GM19463 (cell line): Measurements from ENCODE around the gene WNT7B.

Source experiments
- ATAC-seq: cut with Tn5 transposase; IDR thresholded peaks from one replicate; pipeline ENCODE4 v1.9.1; 2021; ENCODE audit warnings: mild to moderate bottlenecking, moderate library complexity; ENCODE audit not compliant: unreplicated experiment

The WNT7B gene

DNA sequence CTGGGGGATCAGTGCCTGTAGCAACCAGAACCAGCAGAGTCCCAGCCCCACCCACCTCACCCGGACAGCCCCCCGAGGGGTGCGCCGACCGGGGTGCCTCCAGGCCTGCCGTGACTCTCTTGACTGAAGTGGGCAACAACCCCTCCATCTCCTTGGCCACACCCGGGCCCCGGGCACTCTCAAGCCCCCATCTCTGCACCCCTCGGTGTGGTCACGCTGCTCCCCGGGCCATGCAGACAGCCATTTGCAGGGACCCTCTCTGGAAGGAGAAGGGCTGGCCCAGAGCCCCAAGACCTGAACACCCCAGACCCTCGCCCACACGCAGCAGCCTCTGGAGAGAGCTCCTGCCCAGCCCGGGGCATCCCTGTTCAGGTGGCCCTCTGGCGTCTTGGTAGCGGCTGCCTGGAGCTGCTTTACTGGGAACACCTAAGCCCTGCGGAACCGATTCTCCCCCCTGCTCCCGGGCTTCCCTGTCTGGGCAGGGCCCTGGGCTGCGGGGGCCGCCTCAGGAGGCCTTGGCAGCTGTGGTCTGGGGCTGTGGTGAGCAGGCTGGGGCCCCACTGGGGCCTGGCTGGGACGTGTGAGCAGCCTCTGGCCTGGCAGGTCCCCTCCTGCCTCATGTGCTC is 84.9 kb downstream of the WNT7B start:
- ATAC-seq, result no peak

DNA sequence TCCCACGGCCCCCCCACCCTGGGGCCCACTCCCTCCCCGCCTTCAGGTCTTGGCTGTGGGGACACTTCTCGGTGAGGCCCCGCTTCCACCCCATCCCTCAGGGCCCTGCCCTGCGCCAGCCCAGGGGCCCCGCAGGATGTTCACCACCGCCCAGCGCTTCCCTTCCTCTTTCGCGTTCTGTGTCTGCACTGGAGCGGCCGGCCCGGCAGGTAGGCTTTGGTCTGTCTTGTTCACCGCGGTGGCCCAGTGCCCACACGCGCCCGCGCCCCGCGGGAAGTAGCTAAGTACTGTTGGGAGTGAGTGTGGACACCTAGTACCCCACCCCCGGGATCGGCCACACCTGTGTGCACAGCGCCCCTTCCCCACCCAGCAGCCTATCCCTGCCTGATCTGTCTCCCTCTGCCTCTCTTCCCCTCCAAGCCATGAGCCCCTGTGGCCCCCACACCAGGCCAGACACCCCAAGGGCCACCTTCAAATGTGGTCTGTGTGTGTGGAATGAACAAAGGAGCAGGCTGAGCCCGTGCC is 85.4 kb downstream of the WNT7B start:
- ATAC-seq, result no peak

DNA sequence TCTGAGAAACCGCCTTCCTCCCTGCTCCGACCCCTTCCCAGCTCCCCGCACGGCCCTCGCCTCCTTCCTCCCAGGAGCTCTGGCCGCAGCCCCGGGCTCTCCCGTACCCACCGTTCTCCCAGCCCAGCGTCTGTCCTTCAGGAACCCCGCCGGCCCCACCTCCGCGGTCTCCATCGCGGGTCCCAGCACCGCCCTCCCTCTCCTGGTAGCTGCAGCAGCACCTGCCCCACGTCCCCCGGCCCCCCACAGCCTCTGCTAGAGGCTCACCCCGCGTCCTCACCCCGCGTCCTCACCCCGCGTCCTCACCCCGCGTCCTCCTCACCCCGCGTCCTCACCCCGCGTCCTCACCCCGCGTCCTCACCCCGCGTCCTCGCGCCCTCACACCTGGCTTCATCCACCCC is 85.9 kb downstream of the WNT7B start:
- no peak for ATAC-seq

DNA sequence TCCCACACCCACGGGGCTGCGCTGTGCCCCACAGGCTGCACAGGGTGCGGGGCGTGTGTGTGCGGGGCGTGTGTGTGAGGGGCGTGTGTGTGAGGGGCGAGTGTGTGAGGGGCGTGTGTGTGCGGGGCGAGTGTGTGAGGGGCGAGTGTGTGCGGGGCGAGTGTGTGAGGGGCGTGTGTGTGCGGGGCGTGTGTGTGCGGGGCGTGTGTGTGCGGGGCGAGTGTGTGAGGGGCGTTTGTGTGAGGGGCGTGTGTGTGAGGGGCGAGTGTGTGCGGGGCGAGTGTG is 86.7 kb downstream of the WNT7B start:
- no peak for ATAC-seq

DNA sequence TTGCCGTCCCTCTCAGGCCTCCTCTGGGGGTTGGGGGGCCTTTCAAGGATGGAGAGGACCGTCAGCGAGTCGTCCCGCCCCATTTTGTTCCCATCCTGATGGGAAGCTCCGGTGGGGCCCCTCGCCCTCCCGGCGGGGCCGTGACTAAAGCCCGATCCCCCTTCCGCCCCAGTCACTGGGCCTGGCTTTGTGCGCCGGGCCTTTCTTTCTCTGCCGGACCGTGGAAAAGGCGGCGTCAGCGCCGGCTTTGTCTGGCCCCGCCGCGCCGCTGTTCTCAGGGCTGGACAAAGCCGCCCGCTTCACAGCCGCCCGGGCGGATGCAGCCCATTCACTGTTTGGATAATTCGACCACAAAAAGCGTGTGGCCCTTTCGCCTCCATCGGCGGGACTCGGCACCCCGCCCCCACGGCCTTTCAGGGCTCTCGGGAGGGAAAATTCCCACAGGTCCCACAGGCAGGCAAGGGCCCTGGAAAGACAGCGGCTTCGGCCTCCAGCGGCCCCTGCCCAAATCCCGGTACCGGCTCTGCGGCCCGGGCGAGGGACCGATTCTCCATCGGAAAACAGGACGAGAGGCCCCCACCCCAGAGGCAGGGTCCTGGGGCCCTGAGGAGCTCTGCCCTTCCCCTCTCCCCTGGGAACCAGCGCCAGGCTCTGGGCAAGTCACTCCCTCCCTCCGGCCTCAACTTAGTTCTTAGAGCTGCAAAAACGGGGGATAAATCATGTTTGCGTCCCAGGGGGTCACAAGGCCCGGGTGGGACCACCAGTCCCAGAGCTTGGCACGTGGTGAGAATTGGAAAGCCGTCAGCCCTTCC is 87.2 kb downstream of the WNT7B start:
- no peak for ATAC-seq

DNA sequence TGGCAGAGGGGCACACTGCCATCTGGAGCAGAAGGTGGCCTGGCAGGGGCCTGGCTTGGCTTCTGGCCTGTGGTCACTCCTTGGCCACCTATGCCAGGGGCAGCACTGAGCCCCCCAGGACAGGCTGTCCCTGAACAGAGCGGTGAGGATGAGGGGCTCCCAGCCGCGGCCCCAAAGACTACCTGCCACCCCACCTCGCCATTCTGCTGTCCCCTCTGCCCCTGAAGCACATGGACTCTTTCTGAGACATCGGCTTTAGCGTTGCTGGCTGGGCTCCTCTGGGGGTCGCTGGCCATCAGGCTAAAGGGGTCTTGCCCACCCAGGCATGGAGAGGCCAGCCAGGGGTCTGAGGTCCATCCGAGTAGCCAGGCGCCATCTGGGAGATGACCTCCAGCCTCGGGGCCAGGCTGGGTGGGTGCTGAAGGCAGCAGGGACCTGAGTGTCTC is 87.8 kb downstream of the WNT7B start:
- no peak for ATAC-seq

DNA sequence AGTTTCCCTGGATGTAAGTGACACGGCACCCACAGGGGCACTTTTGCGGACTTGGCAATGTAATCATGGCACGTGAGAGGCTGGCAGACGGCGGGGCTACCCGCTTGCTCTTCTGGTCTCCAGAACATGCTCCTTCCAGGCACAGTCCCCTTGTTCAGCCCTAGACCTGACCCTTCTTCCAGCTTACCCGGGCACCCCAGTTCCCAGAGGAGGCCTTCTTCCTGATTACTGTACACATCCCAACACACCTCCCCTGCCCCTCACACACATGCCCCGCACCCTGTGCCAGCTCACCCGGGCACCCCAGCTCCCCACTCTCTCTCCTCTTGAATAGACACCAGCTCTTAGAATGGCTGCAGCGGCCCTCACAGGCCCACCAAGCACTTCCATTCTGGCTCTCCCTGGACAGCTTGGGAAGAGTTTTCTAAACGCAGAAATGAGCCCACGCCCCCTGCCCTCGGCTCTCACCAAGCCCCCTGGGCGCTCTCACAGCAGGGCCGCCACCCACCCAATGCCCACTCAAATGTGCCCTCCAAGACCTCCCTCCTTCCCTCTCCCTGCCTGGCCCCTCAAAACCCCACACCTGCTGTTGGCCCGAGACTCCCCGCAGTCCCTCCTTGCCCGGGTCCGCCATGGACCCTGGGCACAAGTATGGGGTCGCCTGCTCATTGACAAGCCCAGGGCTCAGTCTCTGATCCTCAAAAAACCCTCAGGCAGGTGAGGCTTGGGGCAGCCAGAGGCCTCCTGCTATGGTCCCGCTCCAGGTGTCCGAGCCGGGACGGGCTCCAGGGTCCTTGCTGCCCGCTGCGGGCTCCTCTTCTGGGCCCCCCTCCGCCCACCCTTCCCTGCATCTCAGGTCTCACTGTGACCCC is 88.5 kb downstream of the WNT7B start:
- ATAC-seq, result no peak

DNA sequence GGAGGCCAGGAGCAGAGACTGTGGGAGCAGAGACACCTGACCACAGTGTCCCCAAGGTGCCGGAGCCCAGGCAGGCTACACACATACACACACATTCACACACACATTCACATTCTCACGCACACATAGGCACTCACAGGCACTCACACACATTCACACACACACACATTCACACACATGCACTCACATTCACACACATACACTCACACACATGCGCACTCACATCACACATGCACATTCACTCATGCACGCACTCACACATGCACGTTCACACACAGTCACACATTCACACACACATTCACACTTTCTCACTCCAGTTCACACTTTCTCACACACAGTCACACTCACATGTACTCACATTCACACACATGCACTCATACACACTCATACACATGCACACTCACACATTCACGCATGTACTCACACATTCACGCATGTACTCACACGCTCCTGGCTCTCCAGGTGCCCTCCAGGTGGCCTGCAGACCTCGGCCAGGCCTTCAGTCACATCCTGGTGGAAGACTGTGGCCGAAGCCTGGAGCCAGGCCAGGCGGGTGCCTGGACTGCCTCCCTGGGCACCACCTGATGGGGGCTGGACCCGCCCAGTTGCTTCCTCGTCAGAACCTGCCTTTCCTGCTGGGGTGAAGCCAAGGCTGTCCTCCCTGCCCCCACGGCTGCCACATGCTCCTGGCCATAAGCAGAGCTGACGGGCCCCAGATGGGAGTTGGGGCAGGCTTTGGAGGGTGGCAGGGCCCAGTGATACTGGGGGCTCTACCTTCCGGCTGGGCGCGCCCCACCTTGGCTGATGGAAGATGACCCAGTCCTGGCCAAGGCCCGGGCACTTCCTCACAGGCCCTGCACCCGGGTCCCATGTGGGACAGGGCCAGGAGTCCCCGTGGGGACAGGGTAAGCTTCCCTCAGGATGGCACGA is 89.5 kb downstream of the WNT7B start:
- ATAC-seq, result no peak

DNA sequence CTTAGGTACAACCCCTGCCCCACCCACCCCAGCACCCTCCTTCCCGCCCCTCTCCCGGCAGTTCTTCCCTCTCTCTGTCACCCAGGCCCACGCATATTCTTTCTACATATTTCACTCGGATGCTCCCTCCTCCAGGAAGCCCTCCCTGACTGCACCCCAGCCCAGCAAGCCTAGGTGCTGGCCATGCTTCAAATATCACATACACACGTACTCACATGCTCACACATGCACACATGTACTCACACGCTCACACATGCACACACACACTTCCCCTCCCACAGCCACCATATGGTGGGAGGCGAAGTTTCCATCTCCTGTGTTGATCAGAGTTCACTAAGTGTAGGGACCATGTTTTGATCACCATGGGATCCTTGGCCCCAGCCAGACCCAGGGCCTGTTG is 90.4 kb downstream of the WNT7B start:
- ATAC-seq, result no peak

DNA sequence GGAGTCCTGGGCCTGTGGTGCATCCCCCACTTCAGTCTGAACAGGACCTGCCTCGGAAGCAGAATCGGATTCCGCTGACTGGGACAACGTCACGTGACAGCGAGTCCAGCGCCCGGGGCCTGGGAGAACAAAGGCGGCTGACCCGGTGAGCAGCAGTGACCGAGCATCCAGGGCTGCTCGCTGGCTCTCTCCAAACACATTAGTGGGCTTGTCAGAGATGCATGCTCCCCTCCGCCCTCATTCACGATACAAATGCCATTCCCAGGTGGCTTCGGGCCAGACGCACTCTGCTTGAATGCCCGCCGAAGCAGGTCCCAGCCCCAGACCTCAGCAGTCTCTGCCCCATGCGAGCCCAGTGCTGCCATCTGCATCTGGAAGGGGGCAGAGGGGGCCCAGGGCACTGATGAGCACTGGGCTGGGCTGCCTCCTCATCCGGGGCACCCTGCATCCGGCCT is 91.0 kb downstream of the WNT7B start:
- ATAC-seq, result no peak

DNA sequence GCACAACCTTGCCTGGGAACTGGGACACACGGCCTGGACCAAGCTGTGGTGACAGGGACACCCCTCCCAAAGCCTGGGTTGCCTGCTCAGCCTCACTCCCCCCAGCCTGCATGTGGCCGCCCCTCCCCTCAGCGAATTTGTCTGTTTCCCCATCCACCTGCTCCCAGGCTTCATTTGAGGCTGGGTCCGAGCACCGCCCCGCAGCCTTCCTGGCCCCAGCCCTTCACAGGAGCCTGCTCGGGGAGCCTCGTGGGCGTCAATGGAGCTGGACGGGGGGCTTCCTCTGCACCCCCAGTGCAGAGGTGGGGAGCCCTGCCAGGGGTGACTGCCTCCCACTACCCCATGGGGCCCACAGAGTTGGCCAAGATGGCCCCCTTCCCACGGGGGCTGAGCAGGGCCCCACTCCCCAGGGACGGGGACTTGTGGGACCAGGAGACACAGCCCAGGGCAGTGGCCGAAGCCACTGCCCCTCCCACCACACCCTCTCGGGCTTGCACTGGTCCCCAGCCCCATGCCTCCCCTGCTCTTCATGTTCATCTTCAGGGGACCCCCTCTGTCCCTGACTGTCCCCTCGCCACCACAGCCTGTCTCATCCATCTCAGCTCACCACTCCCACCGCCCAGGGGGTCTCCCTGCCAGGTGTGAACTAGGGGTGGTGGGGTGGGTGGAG is 91.7 kb downstream of the WNT7B start:
- ATAC-seq, result no peak

DNA sequence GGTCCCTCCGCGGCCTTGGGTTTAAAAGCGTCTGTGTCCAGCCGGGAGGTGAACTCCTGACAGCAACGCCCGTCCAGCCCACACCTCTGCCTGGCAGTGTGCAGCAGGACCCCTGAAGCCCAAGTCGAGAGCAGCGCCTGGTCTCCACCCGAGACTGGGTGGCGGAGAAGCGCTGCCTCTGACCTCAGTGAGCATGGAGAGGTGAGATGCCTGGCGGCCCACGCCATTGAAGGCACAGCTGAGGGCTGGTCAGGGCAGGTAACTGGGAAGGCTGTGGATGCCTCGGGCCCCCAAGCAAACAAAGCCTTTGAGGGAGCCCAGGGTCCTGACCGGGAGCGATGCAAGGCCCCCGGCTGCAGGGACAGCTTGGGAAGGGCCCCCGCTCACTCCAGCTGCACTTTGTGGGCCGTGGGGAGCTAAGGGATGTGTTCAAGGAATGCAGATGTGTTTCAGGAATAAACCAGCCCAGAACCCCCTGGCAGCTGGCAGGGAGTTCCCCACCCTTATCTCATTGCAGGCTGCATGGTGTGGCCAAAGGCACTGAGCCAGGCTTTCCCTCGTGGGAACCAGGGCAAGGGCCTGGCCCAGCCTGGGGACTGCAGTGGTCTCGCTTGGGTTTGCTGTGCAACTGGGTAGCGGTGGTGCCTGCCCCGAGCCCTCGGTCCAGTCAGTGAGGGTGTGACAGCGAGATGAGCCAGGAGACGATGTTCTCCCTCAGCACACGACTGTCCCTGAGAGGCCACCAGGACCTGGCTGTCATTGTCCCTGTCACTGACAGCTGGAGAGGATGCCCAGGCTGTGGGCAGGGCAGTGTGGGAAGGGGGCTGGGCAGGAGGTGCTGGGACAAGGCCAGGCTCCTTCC is 92.5 kb downstream of the WNT7B start:
- no peak for ATAC-seq

DNA sequence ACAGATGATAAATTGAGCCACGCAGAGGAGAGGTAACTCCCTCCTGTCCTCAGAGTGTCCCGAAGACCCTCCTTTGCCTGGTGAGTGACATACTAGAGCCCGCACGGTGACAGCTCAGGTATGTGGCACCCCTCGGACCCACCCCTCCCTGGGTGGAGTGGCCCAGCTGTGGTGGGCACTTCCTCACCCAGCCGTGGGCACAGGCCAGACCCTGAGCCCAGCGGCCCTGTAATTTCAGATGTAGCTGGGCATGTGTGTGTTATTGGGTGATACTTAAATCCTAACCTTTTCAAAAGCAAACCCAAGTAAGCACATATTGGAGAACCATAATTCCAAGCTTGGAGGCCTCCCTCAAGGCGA is 93.2 kb downstream of the WNT7B start:
- no peak for ATAC-seq

DNA sequence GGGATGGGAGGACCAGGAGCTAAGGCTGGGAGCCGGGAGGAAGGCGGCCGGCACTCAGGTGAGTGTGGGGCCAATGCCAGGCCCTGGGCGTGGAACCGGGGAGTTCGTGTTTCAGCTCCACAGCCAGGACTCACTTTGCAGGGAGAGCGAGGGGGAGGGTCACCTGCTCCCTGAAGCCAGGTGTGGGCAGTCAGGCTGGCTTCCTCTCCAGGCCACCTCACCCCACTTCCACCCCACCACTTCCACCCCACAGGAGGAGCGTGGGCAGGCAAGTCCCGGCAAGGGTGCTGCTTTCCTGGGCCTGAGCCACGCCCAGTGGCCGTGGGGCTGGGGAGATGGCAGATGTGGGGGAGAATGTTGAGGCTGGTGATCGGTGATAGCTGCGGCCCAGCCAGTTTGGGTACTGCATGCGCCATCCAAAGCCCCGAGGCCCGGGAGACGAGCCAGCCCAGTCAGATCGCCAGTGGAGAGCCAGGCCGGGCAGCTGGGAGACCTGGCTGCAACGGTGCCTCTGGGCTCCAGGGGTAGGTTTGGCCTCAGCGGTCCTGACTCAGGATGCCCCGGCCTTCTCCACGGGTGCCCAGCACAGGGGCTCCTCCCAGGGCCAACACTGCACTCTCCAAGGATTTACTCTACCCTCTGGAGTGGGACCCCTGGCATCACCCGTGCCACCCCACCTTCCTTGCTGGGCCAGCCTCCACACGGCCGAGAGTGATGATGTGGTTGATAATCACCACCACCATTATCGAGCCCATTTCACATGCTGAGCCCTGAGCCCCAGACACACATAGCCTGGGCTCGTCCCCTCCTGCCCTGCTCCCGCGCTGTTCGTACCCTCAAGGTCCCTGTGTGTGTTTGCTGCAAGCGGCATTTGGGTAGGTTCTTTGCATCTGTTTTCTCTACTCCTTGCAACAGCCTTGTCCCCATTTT is 93.8 kb downstream of the WNT7B start:
- ATAC-seq, result no peak

DNA sequence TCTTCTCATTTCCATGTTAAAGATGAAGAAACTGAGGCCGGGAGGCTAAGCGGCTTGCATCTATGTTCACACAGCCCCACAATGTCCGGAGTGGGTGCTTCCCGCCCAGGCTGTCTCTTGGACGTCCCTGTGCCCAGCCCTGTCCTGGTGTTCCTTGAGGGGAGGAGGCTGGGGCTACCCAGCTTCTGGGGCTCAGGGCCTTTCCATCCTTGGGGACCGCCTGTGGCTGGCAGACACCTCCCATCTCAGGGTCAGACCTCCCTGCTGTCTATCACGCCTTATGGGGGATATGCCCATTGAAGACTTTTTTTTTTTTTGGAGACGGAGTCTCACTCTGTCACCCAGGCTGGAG is 95.5 kb downstream of the WNT7B start:
- no peak for ATAC-seq

DNA sequence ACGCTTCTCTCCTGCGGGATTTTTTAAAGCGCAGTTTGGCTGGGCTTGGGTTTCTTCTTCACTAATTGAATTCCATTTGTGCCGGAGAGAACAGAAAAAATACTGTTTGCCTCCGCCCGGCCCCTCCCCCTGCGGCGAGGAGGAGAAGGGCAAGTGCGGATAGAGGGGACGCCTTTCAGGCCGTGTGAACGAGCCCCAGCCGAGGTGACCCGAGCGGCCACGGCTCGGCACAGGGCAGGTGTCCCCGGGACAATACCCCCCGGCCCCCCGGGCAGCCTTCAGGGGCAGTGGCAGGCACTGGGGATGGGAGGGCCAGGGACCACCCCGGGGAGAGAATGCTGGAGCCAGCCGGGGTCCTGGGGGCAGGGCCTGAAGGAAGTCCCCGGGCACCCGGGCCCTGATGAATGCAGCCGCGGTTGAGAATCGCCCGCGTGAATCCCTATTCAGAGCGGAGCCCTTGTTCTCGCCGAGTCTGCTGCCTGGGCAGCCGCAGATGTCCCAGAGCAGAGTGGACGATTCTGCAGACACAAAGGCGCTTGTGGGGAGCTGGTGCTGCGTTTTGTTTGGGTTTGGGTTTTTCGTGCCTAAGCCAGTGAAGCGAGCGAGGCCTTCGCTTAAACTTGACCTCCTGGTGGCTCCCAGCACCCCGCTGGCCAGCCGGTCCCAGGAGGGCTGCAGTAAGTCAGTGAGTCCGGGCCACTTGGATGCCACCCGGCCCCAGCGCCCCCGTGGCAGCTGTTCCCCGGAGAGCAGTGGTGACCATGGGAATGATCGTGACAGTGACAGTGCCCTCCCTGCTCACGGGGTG is 96.0 kb downstream of the WNT7B start:
- no peak for ATAC-seq

DNA sequence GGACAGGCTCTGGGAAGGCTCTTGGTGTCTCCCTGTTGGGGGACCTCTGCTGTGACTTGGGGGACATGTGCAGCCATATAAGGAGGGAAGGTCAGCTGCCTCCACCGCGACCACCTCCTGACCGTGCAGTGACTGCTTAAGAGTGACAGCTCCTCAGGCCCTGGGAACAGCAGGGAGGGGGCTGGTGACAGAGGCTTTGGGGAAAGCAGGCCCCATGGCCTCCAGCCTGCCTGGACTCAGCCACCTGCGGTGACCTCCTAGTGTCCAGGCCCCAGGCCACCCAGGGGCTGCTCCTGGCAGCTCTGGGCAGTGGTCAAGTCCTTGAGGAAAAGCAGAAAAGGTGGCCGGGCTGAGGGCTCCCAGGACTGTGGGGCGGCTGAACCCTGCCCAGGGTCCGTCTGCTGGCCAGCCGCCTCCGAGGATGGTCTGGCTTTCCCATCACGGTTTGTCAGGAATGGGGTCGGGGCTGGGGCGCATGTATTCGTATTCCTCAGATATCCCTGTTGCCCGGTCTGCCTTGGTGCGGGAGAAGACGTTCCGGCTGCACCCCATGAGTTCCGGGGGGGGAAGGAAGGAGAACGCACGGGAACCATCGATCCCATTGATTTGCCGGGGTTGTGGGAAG is 96.8 kb downstream of the WNT7B start:
- ATAC-seq, result no peak
